ENCODE data around the gene ARMH3.

DNA sequence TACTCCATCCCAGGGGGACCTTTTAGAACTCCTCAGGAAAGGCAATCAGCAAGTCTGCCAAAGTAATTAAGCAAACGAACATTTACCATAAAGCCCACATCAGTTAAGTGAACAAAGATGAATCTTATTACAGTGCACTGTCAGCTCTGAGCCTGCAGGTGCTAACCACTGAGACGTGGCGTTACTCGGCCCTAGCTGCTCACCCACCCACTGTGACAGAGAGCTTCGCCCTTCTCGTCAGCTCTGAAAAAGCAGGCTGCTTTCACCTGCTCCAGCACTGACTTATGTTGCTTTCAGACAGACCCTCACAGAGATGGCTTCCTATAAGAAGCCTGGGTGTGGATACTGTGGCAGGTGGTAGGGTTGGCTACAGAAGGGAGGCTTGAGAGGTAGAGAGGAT, 154.6 kb downstream of the ARMH3 start:
- TF ChIP-seq, protein P1, sequence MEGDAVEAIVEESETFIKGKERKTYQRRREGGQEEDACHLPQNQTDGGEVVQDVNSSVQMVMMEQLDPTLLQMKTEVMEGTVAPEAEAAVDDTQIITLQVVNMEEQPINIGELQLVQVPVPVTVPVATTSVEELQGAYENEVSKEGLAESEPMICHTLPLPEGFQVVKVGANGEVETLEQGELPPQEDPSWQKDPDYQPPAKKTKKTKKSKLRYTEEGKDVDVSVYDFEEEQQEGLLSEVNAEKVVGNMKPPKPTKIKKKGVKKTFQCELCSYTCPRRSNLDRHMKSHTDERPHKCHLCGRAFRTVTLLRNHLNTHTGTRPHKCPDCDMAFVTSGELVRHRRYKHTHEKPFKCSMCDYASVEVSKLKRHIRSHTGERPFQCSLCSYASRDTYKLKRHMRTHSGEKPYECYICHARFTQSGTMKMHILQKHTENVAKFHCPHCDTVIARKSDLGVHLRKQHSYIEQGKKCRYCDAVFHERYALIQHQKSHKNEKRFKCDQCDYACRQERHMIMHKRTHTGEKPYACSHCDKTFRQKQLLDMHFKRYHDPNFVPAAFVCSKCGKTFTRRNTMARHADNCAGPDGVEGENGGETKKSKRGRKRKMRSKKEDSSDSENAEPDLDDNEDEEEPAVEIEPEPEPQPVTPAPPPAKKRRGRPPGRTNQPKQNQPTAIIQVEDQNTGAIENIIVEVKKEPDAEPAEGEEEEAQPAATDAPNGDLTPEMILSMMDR (IDR thresholded peaks at IDR 0.05; ENCODE audit: low read depth, low read length) = no peak
- TF ChIP-seq POLR2A (IDR thresholded peaks at IDR 0.05; ENCODE audit: extremely low read depth, insufficient read length) = no peak
